ENCODE measurements around the gene NOA1.

The NOA1 gene

DNA sequence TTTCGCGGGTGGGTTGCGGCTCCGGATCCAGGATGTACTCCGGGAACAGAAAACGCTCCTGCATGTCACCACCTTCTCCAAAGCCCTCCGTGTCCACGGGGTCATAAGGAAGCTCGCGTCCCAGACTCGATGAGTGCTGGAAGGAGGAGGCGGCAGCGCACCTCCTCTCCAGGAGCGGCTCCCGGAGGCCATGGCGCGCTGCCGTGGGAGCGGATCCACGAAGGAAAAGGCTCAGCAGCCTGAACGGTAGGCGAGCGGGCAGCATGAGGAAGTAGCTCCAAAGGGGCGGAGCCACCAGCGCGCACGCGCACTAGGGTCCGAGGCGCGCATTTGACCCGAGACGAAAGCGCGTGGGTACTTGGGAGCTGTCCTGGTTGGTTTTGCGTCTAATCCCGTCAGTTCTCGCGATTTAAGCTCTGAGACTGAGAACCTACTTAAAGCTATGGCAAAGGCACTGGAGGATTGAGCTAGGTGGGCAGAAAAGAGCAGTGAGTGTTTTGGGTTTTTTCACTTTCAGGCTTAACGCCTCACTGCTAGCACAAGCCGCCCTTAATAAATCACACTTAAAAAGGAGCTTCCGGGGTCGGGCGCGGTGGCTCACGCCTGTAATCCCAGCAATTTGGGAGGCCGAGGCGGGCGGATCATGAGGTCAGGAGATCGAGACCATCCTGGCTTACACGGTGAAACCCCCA is at the start of gene NOA1:
TSS of gene NOA1 (minus strand) at position 286 of the 692 bp plus-strand sequence. CDS start at position 265, 21 bp downstream.
- peak; percentile 96 to 97 for DNase-seq

DNA sequence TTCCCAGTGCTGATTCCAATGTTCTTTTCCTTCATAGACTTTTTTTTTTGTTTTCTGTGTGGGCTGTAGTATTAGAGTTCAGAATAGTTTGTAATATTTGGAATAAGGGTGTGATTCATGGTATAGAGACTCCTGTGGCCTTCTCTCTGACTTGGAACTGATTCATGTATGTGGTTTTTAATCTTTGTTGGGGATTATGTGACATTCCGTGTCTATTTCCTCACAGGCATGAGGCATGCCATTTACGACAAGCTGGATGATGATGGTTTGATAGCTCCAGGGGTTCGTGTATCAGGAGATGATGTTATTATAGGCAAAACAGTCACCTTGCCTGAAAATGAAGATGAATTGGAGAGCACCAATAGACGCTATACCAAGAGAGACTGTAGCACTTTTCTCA is 45.7 kb upstream of the NOA1 start:
- no peak for DNase-seq

DNA sequence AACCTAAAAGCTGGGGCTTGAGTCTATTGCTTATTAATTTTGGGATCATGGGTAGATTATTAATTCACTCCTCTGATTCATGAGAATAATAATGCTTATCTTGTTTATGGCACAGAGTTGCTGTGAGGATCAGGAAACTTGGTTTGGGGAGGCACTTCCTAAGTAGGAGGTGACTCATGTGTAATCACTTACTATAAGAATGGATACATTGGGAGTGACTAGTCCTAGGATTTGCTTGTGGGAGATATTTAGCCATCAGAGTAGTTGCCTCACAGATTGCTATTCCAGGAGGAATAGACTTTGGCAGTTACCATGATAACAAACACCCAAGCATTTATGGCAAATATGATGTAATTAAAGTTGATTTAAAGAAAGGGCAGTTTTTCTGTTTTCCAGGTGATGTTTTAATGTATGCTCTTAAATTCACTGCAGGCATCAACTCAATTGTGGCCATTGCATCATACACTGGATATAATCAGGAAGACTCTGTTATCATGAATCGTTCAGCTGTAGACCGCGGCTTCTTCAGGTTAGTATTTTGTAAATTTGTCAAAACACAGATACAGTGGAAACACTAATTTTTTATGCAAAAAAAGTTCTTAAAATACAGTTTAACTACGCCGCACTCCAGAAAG is 43.2 kb upstream of the NOA1 start:
- no peak for DNase-seq

DNA sequence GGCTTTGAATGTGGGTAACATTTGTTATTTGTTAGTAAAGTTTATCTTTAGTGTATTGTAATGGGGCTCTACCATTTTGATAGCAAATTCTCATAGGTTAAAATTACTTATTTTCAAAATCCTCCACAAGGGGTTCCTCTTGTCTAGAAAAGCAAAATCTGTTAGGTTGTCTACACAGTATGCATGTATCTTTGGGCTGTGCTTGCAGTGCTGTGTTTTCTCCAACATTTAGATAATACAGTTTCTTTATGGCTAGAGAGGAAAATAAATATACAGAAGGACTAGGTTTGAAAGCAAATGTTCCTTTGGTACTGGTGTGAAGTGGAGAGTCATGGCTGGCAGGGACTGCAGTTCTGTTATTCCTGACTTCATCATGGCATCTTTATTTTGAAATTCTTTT is 41.6 kb upstream of the NOA1 start:
- no peak for DNase-seq

DNA sequence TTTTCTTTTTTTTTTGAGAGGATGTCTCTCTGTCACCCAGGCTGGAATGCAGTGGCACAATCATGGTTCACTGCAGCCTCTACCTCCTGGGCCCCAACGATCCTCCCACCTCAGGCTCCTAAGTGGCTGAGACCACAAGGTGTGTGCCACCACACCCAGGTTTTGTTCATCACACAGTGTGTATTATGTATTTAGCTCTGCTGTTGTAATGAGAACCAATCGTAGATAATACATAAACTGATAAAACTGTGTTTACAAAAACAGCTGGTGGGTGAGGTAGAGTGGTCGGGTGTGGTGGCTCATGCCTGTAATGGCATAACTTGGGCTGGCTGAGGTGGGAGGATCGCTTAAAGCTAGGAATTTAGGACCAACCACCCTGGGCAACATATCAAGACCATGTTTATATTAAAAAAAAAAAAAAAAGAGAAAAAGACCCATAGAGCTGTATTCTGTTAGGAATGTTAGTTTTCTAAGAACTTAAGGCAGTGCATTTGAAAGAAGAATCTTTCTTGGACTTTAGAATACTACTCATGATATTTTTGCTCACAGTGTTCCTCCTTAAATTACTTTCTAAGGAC is 36.2 kb upstream of the NOA1 start:
- no peak for DNase-seq

DNA sequence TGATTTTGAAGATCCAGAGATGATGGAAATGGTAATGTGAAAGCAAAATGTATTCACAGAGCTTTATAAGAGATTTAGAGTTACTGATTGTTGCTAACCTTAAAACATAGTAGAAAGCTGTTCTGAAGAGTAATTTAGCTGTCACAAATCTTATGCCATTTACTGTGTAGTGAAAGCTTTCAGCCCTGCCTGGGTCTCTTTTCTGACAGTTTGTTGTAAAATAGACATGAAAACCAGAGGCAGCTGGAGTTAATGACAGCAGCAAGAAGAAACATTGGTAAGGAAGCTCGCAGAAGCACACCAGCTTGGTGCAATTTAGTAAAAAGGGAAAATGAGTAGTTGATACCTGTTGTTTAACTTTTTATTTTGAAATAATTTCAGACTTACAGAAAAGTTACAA is 22.3 kb upstream of the NOA1 start:
- DNase-seq: no peak

DNA sequence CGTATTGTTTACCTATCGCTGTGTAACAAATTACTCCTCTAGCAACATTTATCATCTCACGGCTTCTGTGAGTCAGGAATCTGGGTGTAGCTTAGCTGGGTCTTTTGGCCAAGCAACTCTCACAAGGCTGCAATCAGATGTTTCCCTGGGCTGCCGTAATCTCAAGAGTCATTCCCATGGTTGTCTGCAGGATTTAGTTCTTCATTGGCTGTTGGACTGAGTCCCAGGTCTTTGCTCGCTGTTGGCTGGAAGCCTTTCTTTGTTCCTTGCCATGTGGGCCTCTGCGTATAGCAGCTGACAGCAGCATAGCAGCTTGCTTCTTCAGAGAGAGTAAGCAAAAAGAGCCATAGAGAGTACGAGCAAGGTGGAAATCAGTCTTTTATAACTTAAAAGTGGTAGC is 18.1 kb upstream of the NOA1 start:
- no peak for DNase-seq

DNA sequence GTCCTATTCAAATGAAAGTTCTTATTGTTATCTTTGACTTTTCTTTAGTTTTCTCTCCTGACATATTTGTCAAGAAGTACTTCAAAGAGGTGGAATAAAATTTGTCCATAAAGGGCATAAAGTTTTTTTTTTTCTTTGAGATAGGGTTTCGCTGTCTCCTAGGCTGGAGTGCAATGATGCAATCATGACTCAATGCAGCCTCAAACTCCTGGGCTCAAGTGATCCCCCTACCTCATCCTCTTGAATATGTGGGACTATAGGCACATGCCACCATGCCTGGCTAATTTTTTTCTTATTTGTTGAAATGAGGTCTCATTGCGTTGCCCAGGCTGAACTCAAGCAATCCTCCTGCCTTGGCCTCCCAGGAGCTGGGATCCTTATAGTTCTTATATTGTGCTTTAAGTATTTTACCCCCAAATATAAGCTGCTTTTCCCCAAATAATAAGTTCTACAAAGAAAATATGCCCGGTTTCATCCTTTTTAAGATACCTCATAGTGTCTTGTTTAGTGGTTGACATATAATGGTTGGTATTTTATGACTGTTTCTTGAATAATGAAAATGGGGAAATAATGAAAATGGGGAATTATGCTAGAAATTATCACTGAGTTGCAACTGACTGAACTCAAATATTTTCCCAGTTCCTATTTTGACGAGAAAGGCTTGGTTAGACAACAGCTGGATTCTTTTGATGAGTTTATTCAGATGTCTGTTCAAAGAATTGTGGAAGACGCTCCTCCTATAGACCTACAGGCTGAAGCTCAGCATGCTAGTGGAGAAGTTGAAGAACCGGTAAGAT is 12.9 kb upstream of the NOA1 start:
- DNase-seq: no peak

DNA sequence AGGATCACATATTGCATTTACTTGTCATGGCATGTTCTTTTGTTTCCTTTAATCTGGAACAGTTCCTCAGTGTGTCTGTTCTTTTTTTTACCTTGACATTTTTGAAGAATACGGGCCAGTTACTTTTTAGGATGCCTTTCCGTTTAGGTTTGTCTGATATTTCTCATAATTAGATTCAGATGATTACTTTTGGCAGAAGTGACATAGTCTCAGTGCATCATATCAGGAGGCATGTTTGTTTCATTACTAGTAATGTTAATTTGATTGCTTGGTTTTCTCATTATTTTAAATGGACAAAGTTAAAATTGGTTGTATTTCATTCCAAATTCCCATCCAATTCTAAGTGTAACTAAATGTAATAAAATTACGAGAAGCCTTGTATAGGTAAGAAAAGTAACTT is 9.5 kb upstream of the NOA1 start:
- DNase-seq: no peak

DNA sequence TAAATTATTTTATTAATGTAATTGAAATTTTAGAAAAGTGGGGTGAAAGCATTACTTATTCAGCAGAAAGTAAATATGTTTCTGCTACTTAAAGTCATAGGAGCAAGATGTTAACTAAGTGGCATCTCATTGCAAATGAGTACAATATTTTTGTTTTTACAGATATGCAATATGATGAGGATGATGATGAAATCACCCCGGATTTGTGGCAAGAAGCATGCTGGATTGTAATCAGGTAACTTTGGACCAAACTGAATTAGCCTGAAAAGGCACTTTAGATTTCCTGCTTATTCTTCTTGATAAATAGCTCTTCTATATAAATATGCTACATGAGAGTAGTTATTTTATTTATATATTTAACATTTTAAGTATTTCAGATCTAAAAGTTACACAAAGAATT is 8.8 kb upstream of the NOA1 start:
- DNase-seq: no peak

DNA sequence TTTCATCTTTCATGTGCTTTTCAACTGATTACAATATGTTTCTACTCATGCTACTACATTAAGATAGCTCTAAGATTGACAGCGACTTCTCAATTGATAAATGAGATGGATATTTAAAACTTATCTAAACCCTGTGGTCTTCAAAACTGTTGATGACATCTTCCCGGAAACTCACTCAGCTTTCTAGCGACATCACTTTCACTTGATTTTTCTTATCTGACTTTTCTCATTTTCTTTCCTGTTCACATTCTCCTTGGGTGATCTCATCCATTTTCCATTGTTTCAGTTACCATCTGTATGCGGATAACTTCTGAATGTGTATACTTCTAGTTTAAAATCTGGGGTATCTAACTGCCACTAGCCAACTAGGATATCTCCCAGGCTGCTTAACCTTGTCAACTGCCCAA is 4.4 kb upstream of the NOA1 start:
- no peak for DNase-seq

DNA sequence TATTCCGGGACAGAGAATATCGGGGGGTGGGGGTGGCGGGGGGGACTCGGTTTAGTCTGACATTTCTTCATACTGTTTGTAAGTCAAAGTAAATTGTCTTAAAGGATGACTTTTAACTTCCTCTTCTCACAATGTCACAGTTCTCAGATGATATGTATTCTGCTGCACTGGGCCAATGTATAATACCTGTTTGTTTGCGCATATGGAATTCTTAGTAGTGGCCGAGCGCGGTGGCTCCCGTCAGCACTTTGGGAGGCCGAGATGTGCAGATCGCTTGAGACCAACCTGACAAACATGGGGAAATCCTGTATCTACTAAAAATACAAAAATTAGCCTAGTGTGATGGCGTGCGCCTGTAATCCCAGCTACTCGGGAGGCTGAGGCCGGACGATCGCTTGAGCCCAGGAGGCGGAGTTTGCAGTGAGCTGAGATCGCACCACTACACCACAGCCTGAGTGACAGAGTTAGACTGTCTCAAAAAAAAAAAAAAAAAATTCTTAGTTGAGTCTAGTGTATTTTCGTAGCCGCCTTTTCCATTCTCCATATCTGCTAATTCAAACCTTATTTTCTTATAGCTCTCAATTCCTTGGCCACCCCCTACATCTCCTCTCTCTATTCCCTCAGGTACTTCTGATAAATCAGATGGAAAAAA is 2.1 kb upstream of the NOA1 start:
- DNase-seq: no peak

DNA sequence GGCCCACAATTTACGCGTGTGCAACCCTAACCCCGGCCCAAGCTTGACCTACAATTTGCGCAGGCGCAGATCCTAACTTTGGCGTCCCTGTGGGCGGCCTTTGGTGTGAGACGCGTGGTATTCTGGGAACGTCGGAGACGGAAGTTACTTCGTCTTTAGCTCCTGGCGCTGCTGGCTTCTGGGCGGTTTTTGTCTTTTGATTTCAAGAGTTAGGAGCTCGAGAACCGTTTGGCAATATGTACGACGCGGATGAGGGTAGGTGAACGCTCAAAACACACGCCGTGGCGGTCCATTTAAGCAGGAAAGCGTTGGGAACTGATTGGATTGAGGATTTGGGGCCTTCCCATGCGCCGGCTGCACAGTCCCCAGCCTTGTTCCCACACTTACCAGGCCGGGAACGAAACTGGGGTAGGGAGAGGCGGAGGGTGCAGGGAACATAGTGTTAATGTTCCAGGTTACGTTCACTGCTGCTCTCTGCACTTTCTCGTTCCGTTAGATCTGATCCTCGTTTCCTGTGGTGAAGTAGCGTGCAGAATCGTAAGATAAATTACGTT is 1.4 kb upstream of the NOA1 start, which contains the start of gene POLR2B:
TSS of gene POLR2B (plus strand) at position 147 of the 554 bp plus-strand sequence. CDS start at position 237, 90 bp downstream.
- peak; percentile 68 to 90 for DNase-seq

DNA sequence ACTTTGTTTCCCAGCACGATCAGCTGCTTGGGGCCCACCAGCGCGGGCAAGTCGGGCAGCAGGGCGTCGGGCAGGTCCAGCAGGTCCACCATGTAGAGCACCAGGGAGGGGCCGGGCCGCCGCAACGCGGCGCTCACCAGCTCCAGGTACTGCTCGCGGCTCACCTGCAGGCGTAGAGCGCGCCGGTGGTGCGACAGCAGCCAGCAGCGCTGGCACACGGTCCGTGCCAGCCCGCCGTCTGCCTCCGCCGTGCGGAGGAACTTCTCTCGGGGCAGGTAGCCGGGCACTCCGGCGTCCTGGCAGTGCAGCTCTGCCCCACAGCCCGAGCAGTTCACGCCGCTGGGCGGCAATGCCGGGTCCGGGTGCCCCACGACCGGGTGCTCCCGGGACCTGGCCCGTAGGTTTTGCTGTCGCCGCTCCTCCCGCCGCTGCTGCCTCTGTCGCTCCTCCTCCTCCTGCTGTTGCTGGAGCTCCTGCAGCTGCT is 527 bp downstream of the NOA1 start:
- DNase-seq: peak; percentile 26 to 31

DNA sequence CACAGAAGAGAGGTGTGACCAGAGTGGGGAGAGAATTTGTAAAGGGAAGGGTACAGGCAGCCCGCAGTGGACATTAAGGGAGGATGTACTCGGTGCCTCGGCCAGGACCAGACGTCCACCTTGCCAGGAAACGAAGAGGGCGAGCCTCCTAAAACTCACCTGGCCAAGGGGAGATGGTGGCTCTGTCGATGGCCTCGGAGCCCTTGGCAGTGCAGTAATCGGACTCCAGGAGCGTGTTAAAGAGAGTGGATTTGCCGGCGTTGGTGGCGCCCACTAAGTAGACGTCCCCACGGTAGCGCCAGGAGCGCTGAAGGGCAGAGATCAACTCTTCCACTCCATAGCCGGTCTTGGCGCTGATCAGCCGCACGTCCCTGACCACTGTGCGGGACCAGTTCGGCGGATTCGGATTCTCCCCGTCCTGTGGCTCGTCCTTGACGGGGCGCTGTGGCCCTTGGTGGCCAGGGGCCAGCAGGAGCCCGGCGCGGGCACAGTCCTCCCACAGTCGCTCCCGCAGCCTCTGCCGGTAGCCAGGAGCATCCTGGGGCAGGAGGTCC is 1.0 kb downstream of the NOA1 start:
- no peak for DNase-seq

DNA sequence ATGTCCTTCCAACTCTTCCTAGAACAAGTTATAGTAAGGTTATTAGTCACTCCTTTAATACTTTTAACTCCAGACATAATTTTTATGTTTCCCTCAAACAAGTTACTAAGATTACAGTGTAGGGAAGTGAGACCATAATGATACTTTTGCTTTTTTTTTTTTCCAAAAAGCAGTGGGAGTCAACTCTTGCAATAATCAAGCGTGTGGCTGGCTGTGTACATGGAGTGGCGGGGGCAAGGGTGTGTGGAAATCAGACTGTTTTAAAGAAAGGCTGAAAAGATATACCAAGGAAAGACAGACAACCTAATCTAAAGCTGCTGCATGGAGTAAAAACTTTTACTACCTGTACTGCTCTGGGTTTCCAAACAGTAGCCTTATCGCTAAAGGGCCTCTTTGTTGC is 4.1 kb downstream of the NOA1 start:
- DNase-seq: no peak

DNA sequence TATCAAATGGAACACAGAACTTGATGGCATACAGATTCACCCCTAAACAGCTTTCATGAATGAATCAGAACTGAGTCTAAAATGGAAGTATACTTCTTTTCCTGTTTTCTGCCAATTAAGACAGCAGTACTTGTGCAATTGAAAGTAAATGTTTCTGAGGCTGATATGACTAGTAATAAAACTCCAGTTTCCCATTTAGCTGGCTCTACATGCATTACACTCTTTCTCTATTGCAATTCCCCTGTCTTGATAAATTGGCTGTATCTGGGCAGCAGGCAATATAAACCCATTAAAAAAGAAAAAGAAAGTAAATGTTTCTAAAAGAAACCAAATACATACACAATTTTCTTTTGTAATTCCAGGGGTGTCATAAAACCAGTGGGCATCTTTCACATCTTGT is 4.6 kb downstream of the NOA1 start:
- no peak for DNase-seq

DNA sequence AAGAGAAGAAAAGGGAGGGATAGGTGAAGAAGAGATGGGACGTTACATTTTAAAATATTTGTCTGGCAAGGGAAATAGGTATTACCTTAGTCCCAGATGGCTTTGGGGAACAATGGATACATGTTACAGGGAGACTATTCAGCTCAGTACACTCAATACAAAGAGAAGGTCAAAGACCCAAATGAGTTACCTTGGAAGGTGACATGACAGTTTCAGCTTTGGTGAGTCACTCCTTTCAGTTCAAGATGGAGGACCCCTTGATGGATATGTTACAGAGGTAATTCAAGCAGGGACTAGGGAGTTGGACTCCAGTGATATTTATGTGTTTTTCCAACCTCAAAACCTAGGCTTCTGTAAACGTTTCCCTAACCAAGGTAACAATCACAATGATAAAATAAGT is 5.0 kb downstream of the NOA1 start:
- no peak for DNase-seq

DNA sequence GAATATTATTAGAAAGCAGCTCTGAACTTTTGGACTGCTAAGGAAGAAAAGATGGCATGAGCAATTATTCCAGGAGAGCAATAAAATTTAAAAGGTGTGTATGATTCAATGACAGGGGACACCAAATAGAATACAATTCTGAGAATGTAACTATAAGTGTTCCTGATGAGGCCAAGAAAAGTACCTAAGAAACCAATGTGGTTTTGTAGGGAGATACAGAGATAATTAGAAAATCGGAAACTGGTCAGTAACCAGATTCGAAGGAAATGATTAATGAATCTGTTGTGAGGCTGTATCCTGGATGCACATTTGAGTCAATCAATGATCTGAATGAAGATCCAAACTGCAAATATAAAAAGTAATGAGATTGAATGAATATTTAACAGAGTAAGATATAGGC is 6.0 kb downstream of the NOA1 start:
- DNase-seq: no peak

DNA sequence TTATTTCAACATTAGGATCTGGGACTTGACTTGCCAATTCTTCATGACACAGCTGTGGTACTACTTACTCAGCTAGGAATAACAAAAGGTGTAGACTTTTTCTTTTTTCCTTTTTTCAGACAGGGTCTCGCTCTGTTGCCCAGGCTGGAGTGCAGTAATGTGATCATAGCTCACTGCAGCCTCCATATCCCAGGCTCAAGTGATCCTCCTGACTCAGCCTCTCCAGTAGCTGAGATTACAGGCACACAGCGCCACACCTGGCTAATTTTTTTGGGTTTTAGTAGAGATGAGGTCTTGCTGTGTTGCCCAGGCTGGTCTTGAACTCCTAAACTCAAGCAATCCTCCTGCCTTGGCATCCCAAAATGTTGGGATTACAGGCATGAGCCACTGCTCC is 16.3 kb downstream of the NOA1 start:
- no peak for DNase-seq

DNA sequence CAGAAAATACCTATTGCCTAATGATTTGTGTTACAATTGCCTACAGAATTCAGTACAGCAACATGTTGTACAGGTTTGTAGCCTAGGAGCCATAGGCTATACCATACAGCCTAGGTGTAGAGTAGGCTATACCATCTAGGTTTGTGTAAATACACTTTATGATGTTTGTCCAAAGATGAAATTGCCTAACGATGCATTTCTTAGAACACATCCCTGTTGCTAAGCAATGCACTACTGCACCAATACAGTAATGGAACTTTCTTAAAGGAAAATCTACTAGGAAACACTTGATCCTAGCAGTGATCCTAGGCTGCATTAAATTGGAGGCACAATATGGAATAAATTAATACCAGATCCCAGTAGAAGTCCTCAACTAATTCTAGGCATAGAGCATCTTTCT is 18.3 kb downstream of the NOA1 start:
- DNase-seq: no peak

DNA sequence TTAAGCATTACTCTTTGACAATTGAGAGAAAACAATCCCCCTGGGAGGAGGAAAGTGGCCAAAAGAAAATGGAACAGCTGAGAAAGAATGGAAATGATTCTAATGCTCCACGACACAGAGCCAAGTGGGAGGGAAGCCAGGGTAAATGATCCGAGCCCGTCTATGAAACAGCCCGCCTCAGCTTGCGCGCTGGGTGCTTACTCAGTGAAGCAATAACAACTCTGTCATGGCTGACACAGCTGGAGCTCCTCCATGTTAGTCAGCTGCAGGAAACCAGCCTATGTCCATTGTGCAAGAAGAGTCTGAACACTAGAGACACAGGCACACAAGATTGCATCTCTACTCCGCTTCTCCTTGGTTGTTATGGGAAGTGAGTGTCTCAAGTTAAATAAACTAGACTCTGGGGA is 19.3 kb downstream of the NOA1 start:
- DNase-seq: peak; percentile 27 to 62

All from NCI-H187 (cell line).